Measurements from ENCODE around the gene PRUNE1.

PRUNE1 gene

GRCh38 chr1:151035167-151035566 is 26.9 kb downstream of the PRUNE1 start:
- Histone ChIP-seq H3K79me1 (ENCODE audit: low read length) (no peaks in the 10 kb centered on the region), H3K18ac (ENCODE audit: low read length) (no peak overlapping the region), H3K27me3 (ENCODE audit: insufficient read depth, low read length) (no peaks in the 10 kb centered on the region), H2BK12ac (ENCODE audit: low read length) (no peak overlapping the region), H3K14ac (ENCODE audit: low read length) (no peak overlapping the region), H2AK5ac (ENCODE audit: low read length) (no peak overlapping the region), H3K9ac (ENCODE audit: low read length) (no peak overlapping the region), H2AFZ (ENCODE audit: insufficient read depth, low read length, poor library complexity) (no peak overlapping the region), H3K4me1 (ENCODE audit: control insufficient read depth in 1 of 2, insufficient read depth in 2 of 2, low read length in 2 of 2) (peaks cover 0 to 3% of the 10 kb centered on the region in 2 experiments), H4K91ac (ENCODE audit: low read depth, low read length) (no peak overlapping the region), H3K79me2 (ENCODE audit: control insufficient read depth, insufficient read depth, low read length, poor library complexity) (no peaks in the 10 kb centered on the region), H3K4me3 (ENCODE audit: low read depth, low read length) (no peak overlapping the region), H3K9me3 (ENCODE audit: insufficient read depth, low read depth, low read length) (no peaks in the 10 kb centered on the region), H3K23ac (ENCODE audit: low read length) (no peak overlapping the region), H3K36me3 (ENCODE audit: control insufficient read depth in 1 of 2, insufficient read depth in 2 of 2, low read length in 2 of 2) (peaks cover 6 to 10% of the 10 kb centered on the region in 2 experiments), H3K4ac (ENCODE audit: low read depth, low read length) (no peak overlapping the region), H2BK5ac (ENCODE audit: low read depth, low read length, poor library complexity) (no peak overlapping the region), H4K12ac (ENCODE audit: low read depth, low read length) (no peak overlapping the region), H3K4me2 (ENCODE audit: low read length) (no peak overlapping the region), H4K8ac (ENCODE audit: low read depth, low read length) (no peak overlapping the region), H3K27ac (ENCODE audit: low read depth, low read length) (no peak overlapping the region), H2BK120ac (ENCODE audit: insufficient read depth, low read length, poor library complexity) (no peak overlapping the region)
- WGBS (ENCODE audit: extremely low coverage, insufficient coverage, insufficient read length): no CpG with 5 or more reads among the region's 3 CpGs
- DNase-seq: no peak

- Histone ChIP-seq H3K4me1 (ENCODE audit: control insufficient read depth in 1 of 2, insufficient read depth in 2 of 2, low read length in 2 of 2) (peaks cover 0 to 3% of the 10 kb centered on the region in 2 experiments), H3K9me3 (ENCODE audit: insufficient read depth, low read depth, low read length) (no peaks in the 10 kb centered on the region), H3K4me3 (ENCODE audit: low read depth, low read length) (no peak within 1 kb of the TSS), H4K8ac (ENCODE audit: low read depth, low read length) (no peak within 1 kb of the TSS), H3K18ac (ENCODE audit: low read length) (no peak within 1 kb of the TSS), H3K14ac (ENCODE audit: low read length) (no peak within 1 kb of the TSS), H3K79me1 (ENCODE audit: low read length) (no peaks in the 10 kb centered on the region), H2BK12ac (ENCODE audit: low read length) (no peak within 1 kb of the TSS), H3K27me3 (ENCODE audit: insufficient read depth, low read length) (no peaks in the 10 kb centered on the region), H3K4me2 (ENCODE audit: low read length) (no peak within 1 kb of the TSS), H3K23ac (ENCODE audit: low read length) (no peak within 1 kb of the TSS), H2AK5ac (ENCODE audit: low read length) (no peak within 1 kb of the TSS), H2AFZ (ENCODE audit: insufficient read depth, low read length, poor library complexity) (no peak within 1 kb of the TSS), H3K9ac (ENCODE audit: low read length) (no peak within 1 kb of the TSS), H4K91ac (ENCODE audit: low read depth, low read length) (no peak within 1 kb of the TSS), H2BK5ac (ENCODE audit: low read depth, low read length, poor library complexity) (no peak within 1 kb of the TSS), H3K36me3 (ENCODE audit: control insufficient read depth in 1 of 2, insufficient read depth in 2 of 2, low read length in 2 of 2) (peaks cover 6 to 9% of the 10 kb centered on the region in 2 experiments), H3K79me2 (ENCODE audit: control insufficient read depth, insufficient read depth, low read length, poor library complexity) (no peaks in the 10 kb centered on the region), H2BK120ac (ENCODE audit: insufficient read depth, low read length, poor library complexity) (no peak within 1 kb of the TSS), H3K27ac (ENCODE audit: low read depth, low read length) (no peak within 1 kb of the TSS), H3K4ac (ENCODE audit: low read depth, low read length) (no peak within 1 kb of the TSS), H4K12ac (ENCODE audit: low read depth, low read length) (no peak within 1 kb of the TSS)
- WGBS (ENCODE audit: extremely low coverage, insufficient coverage, insufficient read length): no CpG with 5 or more reads among the region's 2 CpGs
- DNase-seq: no peak
Measured at GRCh38 chr1:151036356-151036755, 28.1 kb downstream of the PRUNE1 start, which contains the start of gene BNIPL. Gene BNIPL, plus strand, starts transcription at chr1:151036586. Its CDS starts 140 bp downstream, at chr1:151036726.

- H3K79me2 ChIP-seq (ENCODE audit: control insufficient read depth, insufficient read depth, low read length, poor library complexity): no peaks in the 10 kb centered on the region
- H3K79me1 ChIP-seq (ENCODE audit: low read length): no peaks in the 10 kb centered on the region
- H2AK5ac ChIP-seq (ENCODE audit: low read length): no peak overlapping the region
- no CpG with 5 or more reads among the region's 6 CpGs for WGBS (ENCODE audit: extremely low coverage, insufficient coverage, insufficient read length)
- peaks cover 6 to 7% of the 10 kb centered on the region in 2 experiments for H3K36me3 ChIP-seq (ENCODE audit: control insufficient read depth in 1 of 2, insufficient read depth in 2 of 2, low read length in 2 of 2)
- no peak overlapping the region for H2AFZ ChIP-seq (ENCODE audit: insufficient read depth, low read length, poor library complexity)
- H4K8ac ChIP-seq (ENCODE audit: low read depth, low read length): no peak overlapping the region
- H4K12ac ChIP-seq (ENCODE audit: low read depth, low read length): no peak overlapping the region
- H3K4me2 ChIP-seq (ENCODE audit: low read length): no peak overlapping the region
- no peak overlapping the region for H3K4ac ChIP-seq (ENCODE audit: low read depth, low read length)
- no peak overlapping the region for H3K27ac ChIP-seq (ENCODE audit: low read depth, low read length)
- no peak overlapping the region for H2BK12ac ChIP-seq (ENCODE audit: low read length)
- H2BK5ac ChIP-seq (ENCODE audit: low read depth, low read length, poor library complexity): no peak overlapping the region
- no peak overlapping the region for H2BK120ac ChIP-seq (ENCODE audit: insufficient read depth, low read length, poor library complexity)
- H3K9ac ChIP-seq (ENCODE audit: low read length): no peak overlapping the region
- no peak overlapping the region for H3K18ac ChIP-seq (ENCODE audit: low read length)
- H3K27me3 ChIP-seq (ENCODE audit: insufficient read depth, low read length): no peaks in the 10 kb centered on the region
- no peak overlapping the region for H4K91ac ChIP-seq (ENCODE audit: low read depth, low read length)
- H3K4me1 ChIP-seq (ENCODE audit: control insufficient read depth in 1 of 2, insufficient read depth in 2 of 2, low read length in 2 of 2): peaks cover 0 to 3% of the 10 kb centered on the region in 2 experiments
- H3K23ac ChIP-seq (ENCODE audit: low read length): no peak overlapping the region
- no peak for DNase-seq
- no peaks in the 10 kb centered on the region for H3K9me3 ChIP-seq (ENCODE audit: insufficient read depth, low read depth, low read length)
- H3K14ac ChIP-seq (ENCODE audit: low read length): no peak overlapping the region
- H3K4me3 ChIP-seq (ENCODE audit: low read depth, low read length): no peak overlapping the region
Measured at GRCh38 chr1:151037032-151037431, 28.8 kb downstream of the PRUNE1 start.

GRCh38 chr1:151039521-151039920 is 31.3 kb downstream of the PRUNE1 start:
- Histone ChIP-seq H3K79me1 (ENCODE audit: low read length) (no peaks in the 10 kb centered on the region), H3K4me1 (ENCODE audit: control insufficient read depth in 1 of 2, insufficient read depth in 2 of 2, low read length in 2 of 2) (peaks cover 0 to 3% of the 10 kb centered on the region in 2 experiments), H3K27me3 (ENCODE audit: insufficient read depth, low read length) (no peaks in the 10 kb centered on the region), H3K36me3 (ENCODE audit: control insufficient read depth in 1 of 2, insufficient read depth in 2 of 2, low read length in 2 of 2) (no peaks in the 10 kb centered on the region), H3K18ac (ENCODE audit: low read length) (no peak overlapping the region), H2AK5ac (ENCODE audit: low read length) (no peak overlapping the region), H3K4me3 (ENCODE audit: low read depth, low read length) (no peak overlapping the region), H3K4ac (ENCODE audit: low read depth, low read length) (no peak overlapping the region), H3K14ac (ENCODE audit: low read length) (no peak overlapping the region), H2BK5ac (ENCODE audit: low read depth, low read length, poor library complexity) (no peak overlapping the region), H2BK12ac (ENCODE audit: low read length) (no peak overlapping the region), H4K91ac (ENCODE audit: low read depth, low read length) (no peak overlapping the region), H3K9me3 (ENCODE audit: insufficient read depth, low read depth, low read length) (peaks cover 2% of the 10 kb centered on the region), H2BK120ac (ENCODE audit: insufficient read depth, low read length, poor library complexity) (no peak overlapping the region), H3K23ac (ENCODE audit: low read length) (no peak overlapping the region), H3K27ac (ENCODE audit: low read depth, low read length) (no peak overlapping the region), H4K8ac (ENCODE audit: low read depth, low read length) (no peak overlapping the region), H3K79me2 (ENCODE audit: control insufficient read depth, insufficient read depth, low read length, poor library complexity) (no peaks in the 10 kb centered on the region), H3K4me2 (ENCODE audit: low read length) (no peak overlapping the region), H3K9ac (ENCODE audit: low read length) (no peak overlapping the region), H4K12ac (ENCODE audit: low read depth, low read length) (no peak overlapping the region), H2AFZ (ENCODE audit: insufficient read depth, low read length, poor library complexity) (no peak overlapping the region)
- WGBS (ENCODE audit: extremely low coverage, insufficient coverage, insufficient read length): no CpG with 5 or more reads among the region's 3 CpGs
- DNase-seq: no peak

Measured in trophoblast cell (in vitro differentiated cells and primary cell).